HuH-7.5 (cell line): Measurements from ENCODE around the gene DYRK1B.
"Not testable (repeated sequence)": the region's sequence is repeated elsewhere in the genome, so short reads cannot be mapped to it uniquely, and the experiment has no call there.

ENCODE experiments used
- DNase-seq: peaks from one replicate; pipeline ENCODE4 v3.0.0; 2011; ENCODE audit warnings: low spot score

DYRK1B gene

DNA sequence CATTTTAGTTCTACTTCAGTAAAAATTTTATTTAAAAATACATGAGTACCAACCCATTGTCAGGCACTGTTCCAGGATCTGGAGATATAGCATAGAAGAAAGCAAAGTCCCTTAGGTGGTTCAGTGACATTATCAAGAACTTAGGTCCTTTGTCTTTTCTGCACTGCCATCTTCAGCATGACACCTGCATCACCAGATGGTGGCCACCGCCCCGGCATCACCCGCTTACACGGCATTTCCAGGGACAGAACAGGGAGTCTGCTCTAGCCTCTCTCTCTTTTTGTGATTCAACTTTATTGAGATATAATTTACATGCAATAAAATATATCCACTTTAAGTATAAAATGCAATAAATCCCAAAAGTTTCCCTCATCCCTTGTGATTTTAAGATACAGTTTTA, 23.5 kb downstream of the DYRK1B start:
- DNase-seq, result no peak

- no peak for DNase-seq
These were observed 24.6 kb downstream of the DYRK1B start for GRCh38 chr19:39809368-39809767.

- DNase-seq, result not testable (repeated sequence)
These were observed 25.3 kb downstream of the DYRK1B start for GRCh38 chr19:39808688-39809087.

- no peak for DNase-seq
These were observed 26.1 kb downstream of the DYRK1B start for GRCh38 chr19:39807846-39808364.

GRCh38 chr19:39805104-39805503, 28.9 kb downstream of the DYRK1B start:
- no peak for DNase-seq

DNA sequence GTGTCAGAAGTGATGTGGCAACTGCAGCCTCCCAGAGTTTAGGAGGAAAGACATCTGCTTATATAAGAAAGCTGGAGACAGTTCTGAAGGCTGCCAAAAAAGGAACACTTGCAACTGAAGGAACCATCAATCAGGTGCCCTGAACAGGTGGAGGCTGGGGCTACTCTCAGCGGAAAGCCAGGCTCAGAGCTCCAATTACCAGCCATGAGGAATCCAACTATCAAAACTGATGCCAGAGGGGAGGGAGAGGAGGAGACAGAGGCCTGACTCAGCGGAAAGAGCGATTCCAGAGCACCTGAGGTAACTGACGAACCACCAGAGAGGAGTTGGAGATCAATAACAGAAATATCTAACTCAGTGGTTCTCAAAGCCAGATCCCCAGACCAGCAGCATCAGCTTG, 31.0 kb downstream of the DYRK1B start:
- DNase-seq, result no peak

DNA sequence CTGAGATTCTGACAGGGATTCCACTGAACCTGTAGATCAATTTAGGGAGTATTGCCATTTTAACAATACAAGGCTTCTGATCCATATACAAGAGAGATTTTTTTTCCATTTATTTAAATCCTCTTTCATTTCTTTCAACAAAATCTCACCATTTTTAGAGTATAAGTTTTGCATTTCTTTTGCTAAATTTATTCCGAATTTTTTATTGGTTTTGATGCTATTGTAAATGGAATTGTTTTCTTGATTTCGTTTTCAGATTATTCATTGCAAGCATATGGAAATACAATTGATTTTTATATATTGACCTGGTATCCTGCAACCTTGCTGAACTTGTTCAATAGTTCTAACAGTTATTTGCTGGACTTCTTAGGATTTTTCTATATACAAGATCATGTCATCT, 36.9 kb downstream of the DYRK1B start:
- DNase-seq, result no peak

DNA sequence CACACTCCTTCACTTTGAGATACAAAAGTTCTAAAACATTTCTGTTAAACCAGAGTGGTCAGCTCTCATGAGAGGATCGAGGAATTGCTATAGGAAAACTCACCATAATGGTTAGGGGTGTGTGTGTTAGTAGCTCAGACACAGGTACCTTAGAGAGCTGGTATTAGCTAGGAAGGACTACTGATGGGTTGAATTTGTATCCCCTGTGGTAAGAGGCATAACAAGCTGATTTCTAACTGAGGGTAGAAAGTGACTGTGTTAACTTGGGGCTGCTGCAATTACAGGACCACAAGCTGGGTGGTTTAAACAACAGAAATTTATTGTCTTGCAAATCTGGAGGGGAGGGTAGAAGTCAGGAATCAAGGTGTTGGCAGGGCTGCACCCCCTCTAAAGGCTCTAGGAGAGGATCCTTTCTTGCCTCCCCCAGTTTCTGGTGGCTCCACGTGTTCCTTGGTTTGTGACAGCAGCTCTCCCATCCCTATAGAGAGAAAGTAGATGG, 37.9 kb downstream of the DYRK1B start:
- DNase-seq, result no peak

- no peak for DNase-seq
These were observed 39.0 kb downstream of the DYRK1B start for GRCh38 chr19:39795001-39795400.

GRCh38 chr19:39792999-39793546, 40.9 kb downstream of the DYRK1B start:
- peak; percentile 54 for DNase-seq

DNA sequence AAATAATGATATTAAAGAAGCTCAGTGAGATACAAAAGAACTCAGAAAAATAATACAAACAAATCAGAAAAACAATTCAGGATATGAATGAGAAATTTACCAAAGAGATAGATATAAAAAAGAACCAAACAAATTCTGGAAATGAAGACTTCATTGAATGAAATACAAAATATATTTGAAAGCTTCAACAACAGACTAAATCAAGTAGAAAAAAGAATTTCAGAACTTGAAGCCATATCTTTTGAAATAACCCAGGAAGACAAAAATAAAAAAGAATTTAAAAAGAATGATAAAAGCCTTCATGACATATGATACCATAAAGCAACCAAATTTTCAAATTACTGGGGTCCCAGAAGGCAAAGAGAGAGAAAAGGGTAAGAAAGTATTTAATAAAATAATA, 45.7 kb downstream of the DYRK1B start:
- no peak for DNase-seq

- DNase-seq, result no peak
These were observed 53.1 kb downstream of the DYRK1B start for GRCh38 chr19:39780894-39781293.

DNA sequence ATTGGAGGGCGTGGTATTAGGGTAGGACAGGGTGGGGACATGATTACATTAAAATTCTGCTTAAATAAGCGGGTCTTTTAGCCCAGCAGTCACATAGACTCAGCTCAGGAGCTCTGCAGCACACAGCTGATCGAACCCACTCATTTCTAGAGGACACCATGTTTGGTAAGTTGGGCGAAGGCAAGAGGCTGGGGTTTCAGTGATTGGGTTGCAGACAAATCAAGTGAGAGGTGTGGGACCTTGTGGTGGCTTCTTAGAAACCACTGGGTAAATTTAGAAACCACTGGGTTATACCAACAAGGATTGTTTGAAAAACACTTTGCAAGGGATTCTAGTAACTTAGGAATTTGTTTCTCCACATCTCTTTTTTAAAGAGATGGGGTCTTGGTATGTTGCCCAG, 55.2 kb downstream of the DYRK1B start, which contains the start of gene LEUTX:
LEUTX (plus strand) TSS at position 92 of the 400 bp plus-strand sequence; CDS start at position 159, 67 bp downstream.
- DNase-seq, result no peak
